G401 (cell line): ENCODE measurements around the gene MTFMT. TPM values are rescaled to one million over a fixed set of nuclear protein-coding genes. Genes with fewer than 3 reads are reported as not detected.
"Not testable (repeated sequence)": the region's sequence is repeated elsewhere in the genome, so short reads cannot be mapped to it uniquely, and the experiment has no call there.

ENCODE experiments used
- DNase-seq: peaks from one replicate; pipeline ENCODE4 v3.0.0-alpha.2; 2015; ENCODE audit warnings: low spot score
- in situ Hi-C: cut with HindIII; loops from 2 replicates; pipeline ENCODE4 v1.10.0; 2016; ENCODE audit warnings: low sequenced_read_pairs, mixed read lengths
- total RNA-seq: library from RNA; depleted of rRNA; stranded (reverse); fragments of >200 nt; shearing (Covaris generic); gene quantifications from 2 replicates; pipeline ENCODE4 v1.2.3, GENCODE V29; 2014; rRNA removed

The MTFMT gene
- total RNA-seq: 34.2 and 99.1 TPM in 2 replicates

GRCh38 chr15:65028921-65029735 is at the start of gene MTFMT:
TSS of gene MTFMT (minus strand) at chr15:65029639. CDS start at chr15:65029613, 26 bp downstream.
- DNase-seq: peak; percentile 88
- in situ Hi-C loops: no loop called here

GRCh38 chr15:65077981-65078352 is 48.5 kb upstream of the MTFMT start:
- no peak for DNase-seq
- in situ Hi-C loops: no loop called here

GRCh38 chr15:65077291-65077980 is 48.0 kb upstream of the MTFMT start:
- DNase-seq: no peak
- in situ Hi-C loops: no loop called here

- DNase-seq: no peak
- in situ Hi-C loops: no loop called here
These were observed 47.2 kb upstream of the MTFMT start, which contains the start of gene KBTBD13 for GRCh38 chr15:65076486-65077290. TSS of gene KBTBD13 (plus strand) at chr15:65076746. CDS start at chr15:65076816, 70 bp downstream.

GRCh38 chr15:65075607-65076395 is 46.4 kb upstream of the MTFMT start:
- in situ Hi-C loops, DNase-seq: not testable (repeated sequence)

- DNase-seq, in situ Hi-C loops: not testable (repeated sequence)
These were observed 45.5 kb upstream of the MTFMT start for GRCh38 chr15:65074946-65075345.

GRCh38 chr15:65072617-65073016 is 43.2 kb upstream of the MTFMT start:
- no peak for DNase-seq
- in situ Hi-C loops: no loop called here

- in situ Hi-C loops: no loop called here
- DNase-seq: no peak
These were observed 42.6 kb upstream of the MTFMT start for GRCh38 chr15:65072027-65072426.

- in situ Hi-C loops: no loop called here
- no peak for DNase-seq
These were observed 42.0 kb upstream of the MTFMT start for GRCh38 chr15:65071381-65071811.

- in situ Hi-C loops: no loop called here
- DNase-seq: no peak
These were observed 40.5 kb upstream of the MTFMT start for GRCh38 chr15:65069779-65070546.

GRCh38 chr15:65069179-65069578 is 39.7 kb upstream of the MTFMT start:
- in situ Hi-C loops: no loop called here
- no peak for DNase-seq

GRCh38 chr15:65068403-65068788 is 39.0 kb upstream of the MTFMT start:
- DNase-seq: no peak
- in situ Hi-C loops: no loop called here

GRCh38 chr15:65067645-65068402 is 38.4 kb upstream of the MTFMT start, which contains the start of gene RASL12:
TSS of gene RASL12 (minus strand) at chr15:65067991. CDS start at chr15:65067835, 156 bp downstream.
- in situ Hi-C loops: no loop called here
- DNase-seq: no peak

- in situ Hi-C loops: no loop called here
- no peak for DNase-seq
These were observed 37.8 kb upstream of the MTFMT start for GRCh38 chr15:65067317-65067644.

GRCh38 chr15:65066635-65067316 is 37.3 kb upstream of the MTFMT start:
- no peak for DNase-seq
- in situ Hi-C loops: no loop called here

- in situ Hi-C loops: no loop called here
- DNase-seq: no peak
These were observed 36.7 kb upstream of the MTFMT start for GRCh38 chr15:65066001-65066634.

- no peak for DNase-seq
- in situ Hi-C loops: no loop called here
These were observed 33.3 kb upstream of the MTFMT start for GRCh38 chr15:65062726-65063125.
